Measurements from ENCODE around the gene ULK4. TPM values are rescaled to one million over a fixed set of nuclear protein-coding genes. Genes with fewer than 3 reads are reported as not detected.

Gene ULK4
- total RNA-seq, 1 donor from 2014 or later: 11.2 TPM

DNA sequence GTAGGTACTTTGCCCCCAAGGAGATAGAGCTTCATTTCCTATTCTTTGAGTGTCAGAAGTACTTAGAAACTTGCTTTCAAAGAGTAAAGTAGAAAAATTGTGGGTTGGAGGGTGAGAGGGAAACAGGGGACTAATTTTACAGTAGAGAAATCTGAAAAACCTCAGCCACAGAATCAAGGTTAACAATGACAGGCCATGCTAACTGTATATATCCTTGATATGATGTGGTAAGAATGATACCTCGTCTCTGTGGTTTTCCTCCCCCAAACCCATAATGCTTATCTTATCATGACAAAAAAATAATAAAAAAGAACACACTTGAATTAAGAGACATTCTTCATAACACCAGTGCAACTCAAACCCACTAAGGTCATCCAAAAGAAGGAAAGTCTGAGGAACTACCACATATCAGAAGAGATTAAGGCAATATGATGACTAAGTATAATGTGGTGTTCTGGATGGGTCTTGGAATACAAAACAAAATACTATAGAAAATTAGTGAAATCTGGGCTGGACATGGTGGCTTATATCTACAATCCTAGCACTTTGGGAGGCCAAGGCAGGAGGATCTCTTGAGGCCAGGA is 360.4 kb downstream of the ULK4 start:
- Histone ChIP-seq H3K4me1 (no peaks in the 10 kb centered on the region), H3K36me3 (no peaks in the 10 kb centered on the region), H3K27me3 (no peaks in the 10 kb centered on the region), H3K4me3 (no peak overlapping the region), H3K9me3 (no peaks in the 10 kb centered on the region), H3K27ac (no peak overlapping the region)
- no peak for DNase-seq
- ATAC-seq: no peak
- intact Hi-C loops (cut with DNase I): no loop called here
- TF ChIP-seq, protein P1, sequence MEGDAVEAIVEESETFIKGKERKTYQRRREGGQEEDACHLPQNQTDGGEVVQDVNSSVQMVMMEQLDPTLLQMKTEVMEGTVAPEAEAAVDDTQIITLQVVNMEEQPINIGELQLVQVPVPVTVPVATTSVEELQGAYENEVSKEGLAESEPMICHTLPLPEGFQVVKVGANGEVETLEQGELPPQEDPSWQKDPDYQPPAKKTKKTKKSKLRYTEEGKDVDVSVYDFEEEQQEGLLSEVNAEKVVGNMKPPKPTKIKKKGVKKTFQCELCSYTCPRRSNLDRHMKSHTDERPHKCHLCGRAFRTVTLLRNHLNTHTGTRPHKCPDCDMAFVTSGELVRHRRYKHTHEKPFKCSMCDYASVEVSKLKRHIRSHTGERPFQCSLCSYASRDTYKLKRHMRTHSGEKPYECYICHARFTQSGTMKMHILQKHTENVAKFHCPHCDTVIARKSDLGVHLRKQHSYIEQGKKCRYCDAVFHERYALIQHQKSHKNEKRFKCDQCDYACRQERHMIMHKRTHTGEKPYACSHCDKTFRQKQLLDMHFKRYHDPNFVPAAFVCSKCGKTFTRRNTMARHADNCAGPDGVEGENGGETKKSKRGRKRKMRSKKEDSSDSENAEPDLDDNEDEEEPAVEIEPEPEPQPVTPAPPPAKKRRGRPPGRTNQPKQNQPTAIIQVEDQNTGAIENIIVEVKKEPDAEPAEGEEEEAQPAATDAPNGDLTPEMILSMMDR (IDR thresholded peaks at IDR 0.05): no peak

DNA sequence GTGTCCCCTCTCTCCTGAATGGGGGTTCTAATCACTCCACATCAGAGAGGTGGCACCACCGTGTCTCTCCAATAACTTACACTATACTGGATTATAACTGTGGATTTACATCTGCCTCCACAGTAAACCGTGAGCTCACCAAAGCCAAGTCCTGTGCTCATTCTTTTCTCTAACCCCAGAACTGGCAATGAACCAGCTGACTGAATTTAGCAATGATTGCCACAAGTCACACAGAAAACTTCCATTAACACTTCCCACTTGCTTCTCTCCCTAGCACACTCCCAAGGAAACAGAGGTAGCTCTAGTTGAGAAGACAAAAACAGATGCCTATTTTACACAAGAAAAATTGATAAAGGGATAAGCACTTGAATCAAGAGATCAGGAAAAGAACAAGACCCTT is 361.3 kb downstream of the ULK4 start:
- no peak for DNase-seq
- TF ChIP-seq, protein P1 (IDR thresholded peaks at IDR 0.05): no peak
- Histone ChIP-seq H3K4me1 (no peaks in the 10 kb centered on the region), H3K9me3 (no peaks in the 10 kb centered on the region), H3K27me3 (no peaks in the 10 kb centered on the region), H3K27ac (no peak overlapping the region), H3K4me3 (no peak overlapping the region), H3K36me3 (no peaks in the 10 kb centered on the region)
- intact Hi-C loops (cut with DNase I): no loop called here
- no peak for ATAC-seq

DNA sequence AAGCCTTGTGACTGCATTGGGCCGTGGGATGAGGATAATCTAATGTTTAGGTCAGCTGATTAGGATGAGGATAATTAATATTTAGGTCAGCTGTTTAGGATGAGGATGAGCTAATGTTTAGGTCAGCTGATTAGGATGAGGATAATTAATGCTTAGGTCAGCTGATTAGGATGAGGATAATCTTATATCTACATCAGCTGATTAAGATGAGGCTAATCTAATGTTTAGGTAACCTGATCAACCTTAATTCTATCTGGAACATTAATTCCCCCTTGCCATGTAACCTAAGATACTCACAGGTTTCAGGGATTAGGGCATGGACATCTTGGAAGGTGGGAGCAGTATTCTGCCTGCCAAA is 362.8 kb downstream of the ULK4 start:
- H3K4me3 ChIP-seq: no peak overlapping the region
- H3K9me3 ChIP-seq: no peaks in the 10 kb centered on the region
- TF ChIP-seq, protein P1 (IDR thresholded peaks at IDR 0.05): no peak
- DNase-seq (no peak), ATAC-seq (no peak)
- no peaks in the 10 kb centered on the region for H3K36me3 ChIP-seq
- H3K27me3 ChIP-seq: no peaks in the 10 kb centered on the region
- H3K27ac ChIP-seq: no peak overlapping the region
- intact Hi-C loops (cut with DNase I): no loop called here
- no peaks in the 10 kb centered on the region for H3K4me1 ChIP-seq

DNA sequence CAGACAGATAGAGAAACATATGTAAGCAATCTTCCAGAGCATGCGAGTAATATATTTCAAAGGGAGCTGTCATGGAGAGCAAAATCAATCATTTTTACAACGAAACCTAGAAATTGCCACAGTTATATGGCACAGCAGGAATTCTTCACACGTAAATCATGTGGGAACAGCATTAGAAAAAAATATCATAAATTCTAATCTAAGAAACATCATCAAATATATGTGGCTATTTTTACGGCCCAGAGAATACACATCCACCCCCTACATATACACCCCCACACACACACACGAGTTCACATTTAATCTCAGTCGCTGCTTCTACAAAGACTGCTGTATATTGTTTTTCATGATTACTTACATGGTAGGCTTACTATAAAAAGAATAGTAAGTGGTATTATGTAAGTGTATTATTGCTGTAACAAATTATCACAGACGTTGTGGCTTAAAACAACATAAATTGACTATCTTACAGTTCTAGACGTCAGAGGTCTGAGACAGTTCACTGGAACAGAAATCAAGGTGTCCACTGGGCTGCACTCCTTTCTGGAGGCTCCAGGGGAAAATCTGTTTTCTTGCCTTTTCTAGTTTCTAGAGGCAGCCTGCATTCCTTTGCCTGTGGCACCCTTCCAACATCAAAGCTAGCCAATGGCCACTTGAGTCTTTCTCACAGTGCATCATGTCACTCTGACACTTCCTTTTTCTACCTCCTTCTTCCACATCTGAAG is 363.3 kb downstream of the ULK4 start:
- no peaks in the 10 kb centered on the region for H3K36me3 ChIP-seq
- H3K4me1 ChIP-seq: no peaks in the 10 kb centered on the region
- H3K9me3 ChIP-seq: no peaks in the 10 kb centered on the region
- no peak overlapping the region for H3K27ac ChIP-seq
- no peak for DNase-seq
- no peak overlapping the region for H3K4me3 ChIP-seq
- TF ChIP-seq, protein P1 (IDR thresholded peaks at IDR 0.05): no peak
- intact Hi-C loops (cut with DNase I): no loop called here
- no peaks in the 10 kb centered on the region for H3K27me3 ChIP-seq
- ATAC-seq: no peak

DNA sequence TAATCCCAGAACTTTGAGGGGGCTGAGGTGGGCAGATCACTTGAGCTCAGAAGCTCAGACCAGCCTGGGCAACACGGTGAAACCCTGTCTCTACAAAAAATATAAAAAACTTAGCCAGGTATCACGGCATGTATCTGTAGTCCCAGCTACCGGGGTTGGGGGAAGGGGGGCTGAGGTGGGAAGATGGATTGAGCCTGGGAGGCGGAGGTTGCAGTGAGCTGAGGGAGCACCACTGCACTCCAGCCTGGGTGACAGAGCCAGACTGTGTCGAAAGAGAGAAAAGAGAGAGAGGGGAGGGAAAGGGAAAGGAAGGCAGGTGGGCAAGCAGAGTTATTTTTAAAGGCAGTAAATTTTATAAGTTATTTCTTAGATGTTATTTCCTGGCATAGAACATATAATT is 368.1 kb downstream of the ULK4 start:
- H3K4me3 ChIP-seq: no peak overlapping the region
- no peak for ATAC-seq
- H3K27ac ChIP-seq: no peak overlapping the region
- no peaks in the 10 kb centered on the region for H3K4me1 ChIP-seq
- no peaks in the 10 kb centered on the region for H3K36me3 ChIP-seq
- TF ChIP-seq, protein P1 (IDR thresholded peaks at IDR 0.05): no peak
- H3K27me3 ChIP-seq: no peaks in the 10 kb centered on the region
- DNase-seq: no peak
- H3K9me3 ChIP-seq: no peaks in the 10 kb centered on the region
- intact Hi-C loops (cut with DNase I): no loop called here
